Stimulated activated CD8-positive, alpha-beta memory T cell treated with anti-CD3 and anti-CD28 coated beads, Interleukin-15, amount 100 ng/mL, for 48 hours (primary cell): Measurements from ENCODE around the gene AMMECR1.
"Not testable (repeated sequence)": the region's sequence is repeated elsewhere in the genome, so short reads cannot be mapped to it uniquely, and the experiment has no call there.

Experiments
- DNase-seq, 2 donors: peaks; one replicate each; pipeline ENCODE4 v3.0.0-alpha.2; 2020; ENCODE audit warnings: low read depth in 2 of 2

The AMMECR1 gene

GRCh38 chrX:110257889-110258288 is 60.0 kb downstream of the AMMECR1 start:
- no peak for DNase-seq

- DNase-seq: no peak
Measured at GRCh38 chrX:110252711-110253110, 65.2 kb downstream of the AMMECR1 start.

GRCh38 chrX:110251961-110252360 is 65.9 kb downstream of the AMMECR1 start:
- DNase-seq: no peak

- DNase-seq: no peak
Measured at GRCh38 chrX:110251526-110251925, 66.4 kb downstream of the AMMECR1 start.

GRCh38 chrX:110250847-110251246 is 67.0 kb downstream of the AMMECR1 start:
- no peak for DNase-seq

GRCh38 chrX:110248578-110248977 is 69.3 kb downstream of the AMMECR1 start:
- DNase-seq: no peak

GRCh38 chrX:110245011-110245410 is 72.9 kb downstream of the AMMECR1 start:
- no peak for DNase-seq

- DNase-seq: no peak
Measured at GRCh38 chrX:110242371-110242770, 75.5 kb downstream of the AMMECR1 start.

GRCh38 chrX:110241816-110242215 is 76.1 kb downstream of the AMMECR1 start:
- DNase-seq: no peak

GRCh38 chrX:110238259-110238658 is 79.6 kb downstream of the AMMECR1 start:
- peak in 1 of 2 donors; percentile 4 for DNase-seq

GRCh38 chrX:110231485-110231884 is 86.4 kb downstream of the AMMECR1 start:
- not testable (repeated sequence) for DNase-seq

GRCh38 chrX:110229497-110230111 is 88.3 kb downstream of the AMMECR1 start:
- DNase-seq: peak in 1 of 2 donors; percentile 48

GRCh38 chrX:110228453-110228852 is 89.4 kb downstream of the AMMECR1 start:
- DNase-seq: no peak

- no peak for DNase-seq
Measured at GRCh38 chrX:110226931-110227330, 91.0 kb downstream of the AMMECR1 start.

GRCh38 chrX:110224926-110225617 is 92.8 kb downstream of the AMMECR1 start:
- DNase-seq: no peak

GRCh38 chrX:110222497-110223257 is 95.2 kb downstream of the AMMECR1 start:
- DNase-seq: no peak

GRCh38 chrX:110219920-110220319 is 98.0 kb downstream of the AMMECR1 start:
- no peak for DNase-seq

- no peak for DNase-seq
Measured at GRCh38 chrX:110218591-110218990, 99.3 kb downstream of the AMMECR1 start.

- no peak for DNase-seq
Measured at GRCh38 chrX:110216027-110216426, 101.9 kb downstream of the AMMECR1 start.

- no peak for DNase-seq
Measured at GRCh38 chrX:110215411-110215810, 102.5 kb downstream of the AMMECR1 start.

GRCh38 chrX:110214684-110215083 is 103.2 kb downstream of the AMMECR1 start:
- no peak for DNase-seq

- no peak for DNase-seq
Measured at GRCh38 chrX:110213183-110213582, 104.7 kb downstream of the AMMECR1 start.

- DNase-seq: no peak
Measured at GRCh38 chrX:110212299-110212698, 105.6 kb downstream of the AMMECR1 start.
